KMS-11 (cell line): Measurements from ENCODE around the gene SLC25A28.
"Not testable (repeated sequence)": the region's sequence is repeated elsewhere in the genome, so short reads cannot be mapped to it uniquely, and the experiment has no call there.

Experiments
- H2AFZ ChIP-seq: fragments of 200-600 bp; sonication (generic); 2 replicates; pipeline ENCODE4 v1.6.1; 2016; ENCODE audit warnings: antibody characterized with exemption, mixed run types, low read depth
- H3K27ac ChIP-seq: fragments of 200-600 bp; sonication (generic); 2 replicates; pipeline ENCODE4 v1.6.1; 2016; ENCODE audit warnings: mild to moderate bottlenecking, mixed run types
- H3K27me3 ChIP-seq: fragments of 200-600 bp; sonication (generic); 2 replicates; pipeline ENCODE4 v1.6.1; 2017; ENCODE audit warnings: mild to moderate bottlenecking, low read depth, mixed run types, moderate library complexity; ENCODE audit not compliant: insufficient read depth
- H3K36me3 ChIP-seq: fragments of 200-600 bp; sonication (generic); 2 replicates; pipeline ENCODE4 v1.6.1; 2017; ENCODE audit warnings: mild to moderate bottlenecking, mixed run types; ENCODE audit not compliant: insufficient read depth
- H3K4me1 ChIP-seq: fragments of 200-600 bp; sonication (generic); 2 replicates; pipeline ENCODE4 v1.6.1; 2016; ENCODE audit warnings: mild to moderate bottlenecking, low read depth, mixed run types; ENCODE audit not compliant: poor library complexity, severe bottlenecking
- H3K4me2 ChIP-seq: fragments of 200-600 bp; sonication (generic); 2 replicates; pipeline ENCODE4 v1.7.0; 2016; ENCODE audit warnings: mild to moderate bottlenecking, mixed run types
- H3K4me3 ChIP-seq: fragments of 200-600 bp; sonication (generic); IDR thresholded peaks from 2 replicates; pipeline ENCODE4 v1.6.1; 2017; ENCODE audit warnings: low read depth, low read length, mixed read lengths; ENCODE audit not compliant: insufficient read depth
- H3K79me2 ChIP-seq: fragments of 200-600 bp; sonication (generic); 2 replicates; pipeline ENCODE4 v1.6.1; 2016; ENCODE audit warnings: low read depth, mixed run types; ENCODE audit not compliant: insufficient read depth
- H3K9ac ChIP-seq: fragments of 200-600 bp; sonication (generic); 2 replicates; pipeline ENCODE4 v1.6.1; 2016; ENCODE audit warnings: mild to moderate bottlenecking, mixed run types
- H4K20me1 ChIP-seq: fragments of 200-600 bp; sonication (generic); 2 replicates; pipeline ENCODE4 v1.6.1; 2016; ENCODE audit warnings: mild to moderate bottlenecking, mixed run types; ENCODE audit not compliant: insufficient read depth
- CTCF ChIP-seq: fragments of 200-600 bp; sonication (generic); conservative IDR thresholded peaks from 2 replicates; pipeline ENCODE4 v1.6.1; 2017; ENCODE audit warnings: low read depth, mild to moderate bottlenecking, antibody characterized with exemption, low read length, moderate library complexity, mixed read lengths

SLC25A28 gene

GRCh38 chr10:99598011-99598410 is 22.2 kb downstream of the SLC25A28 start:
- H3K4me3 ChIP-seq = no peak overlapping the region
- no peak overlapping the region for H2AFZ ChIP-seq
- H3K27me3 ChIP-seq = no peaks in the 10 kb centered on the region
- no peaks in the 10 kb centered on the region for H3K79me2 ChIP-seq
- H3K36me3 ChIP-seq = no peaks in the 10 kb centered on the region
- H4K20me1 ChIP-seq = no peaks in the 10 kb centered on the region
- H3K9ac ChIP-seq = no peak overlapping the region
- no peak overlapping the region for H3K4me2 ChIP-seq
- no peak for TF ChIP-seq CTCF
- H3K27ac ChIP-seq = no peak overlapping the region
- no peaks in the 10 kb centered on the region for H3K4me1 ChIP-seq

DNA sequence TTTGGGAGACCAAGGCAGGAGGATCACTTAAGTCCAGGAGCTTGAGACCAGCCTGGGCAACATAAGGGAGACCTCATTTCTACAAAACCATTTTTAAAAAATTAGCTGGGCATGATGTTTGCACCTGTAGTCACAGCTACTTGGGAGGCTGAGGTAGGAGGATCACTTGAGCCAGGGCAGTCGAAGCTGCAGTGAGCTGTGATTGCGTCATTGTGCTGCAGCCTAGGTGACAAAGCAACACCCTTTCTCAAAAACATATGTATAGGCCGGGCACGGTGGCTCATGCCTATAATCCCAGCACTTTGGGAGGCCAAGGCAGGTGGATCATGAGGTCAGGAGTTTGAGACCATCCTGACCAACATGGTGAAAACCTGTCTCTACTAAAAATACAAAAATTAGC is 23.5 kb downstream of the SLC25A28 start:
- not testable (repeated sequence) for H3K36me3 ChIP-seq, H3K9ac ChIP-seq, H3K4me1 ChIP-seq, H4K20me1 ChIP-seq, H3K79me2 ChIP-seq, H2AFZ ChIP-seq, H3K27me3 ChIP-seq, H3K27ac ChIP-seq, H3K4me3 ChIP-seq, H3K4me2 ChIP-seq

GRCh38 chr10:99595770-99596465 is 24.3 kb downstream of the SLC25A28 start:
- TF ChIP-seq CTCF = no peak

GRCh38 chr10:99595236-99595635 is 25.0 kb downstream of the SLC25A28 start:
- Histone ChIP-seq H3K4me2 (no peak overlapping the region), H2AFZ (no peak overlapping the region), H3K27ac (no peak overlapping the region), H4K20me1 (no peaks in the 10 kb centered on the region), H3K36me3 (no peaks in the 10 kb centered on the region), H3K4me1 (no peaks in the 10 kb centered on the region), H3K9ac (no peak overlapping the region), H3K27me3 (no peaks in the 10 kb centered on the region), H3K4me3 (no peak overlapping the region), H3K79me2 (no peaks in the 10 kb centered on the region)
- no peak for TF ChIP-seq CTCF

More at GRCh38 chr10:99595770-99596465, 24.3 kb downstream of the SLC25A28 start:
- H3K4me3 ChIP-seq = no peak overlapping the region
- no peak overlapping the region for H3K4me2 ChIP-seq
- no peaks in the 10 kb centered on the region for H3K79me2 ChIP-seq
- no peak overlapping the region for H3K9ac ChIP-seq
- H3K4me1 ChIP-seq = no peaks in the 10 kb centered on the region
- no peaks in the 10 kb centered on the region for H3K27me3 ChIP-seq
- no peaks in the 10 kb centered on the region for H3K36me3 ChIP-seq
- H2AFZ ChIP-seq = no peak overlapping the region
- no peak overlapping the region for H3K27ac ChIP-seq
- no peaks in the 10 kb centered on the region for H4K20me1 ChIP-seq

- Histone ChIP-seq H3K9ac (no peak overlapping the region), H2AFZ (no peak overlapping the region), H3K27me3 (no peaks in the 10 kb centered on the region), H3K4me3 (no peak overlapping the region), H3K4me2 (no peak overlapping the region), H3K79me2 (no peaks in the 10 kb centered on the region), H4K20me1 (no peaks in the 10 kb centered on the region), H3K27ac (no peak overlapping the region), H3K4me1 (no peaks in the 10 kb centered on the region), H3K36me3 (no peaks in the 10 kb centered on the region)
- TF ChIP-seq CTCF = no peak
These were observed 26.9 kb downstream of the SLC25A28 start for GRCh38 chr10:99593312-99593711.
